Fibroblast of the aortic adventitia (primary cell): ENCODE data around the gene CCDC149. TPM values are rescaled to one million over a fixed set of nuclear protein-coding genes. Genes with fewer than 3 reads are reported as not detected.

ENCODE experiments used
- DNase-seq: peaks from one replicate; pipeline ENCODE4 v3.0.0-alpha.2; 2010; ENCODE audit warnings: low read depth
- H3K4me3 ChIP-seq: 2 replicates; pipeline ENCODE4 v1.5.1; 2011; ENCODE audit warnings: low read depth, mild to moderate bottlenecking, control low read depth, low read length, moderate library complexity
- CTCF ChIP-seq: IDR thresholded peaks from 2 replicates; pipeline ENCODE4 v1.5.1; 2011; ENCODE audit warnings: mild to moderate bottlenecking, low read length, control low read depth, inconsistent platforms; ENCODE audit not compliant: insufficient read depth
- total RNA-seq: library from RNA; depleted of rRNA; stranded (reverse); fragments of >200 nt; gene quantifications from 2 replicates; pipeline ENCODE4 v1.2.3, GENCODE V29; 2012; ENCODE audit warnings: low replicate concordance

CCDC149 gene
- total RNA-seq, 1 donor: 18.3 TPM

GRCh38 chr4:24887881-24888430 lies 24.9 kb downstream of the CCDC149 start:
- no peak overlapping the region for H3K4me3 ChIP-seq
- TF ChIP-seq CTCF: no peak
- no peak for DNase-seq

GRCh38 chr4:24886596-24886995 lies 26.2 kb downstream of the CCDC149 start:
- no peak overlapping the region for H3K4me3 ChIP-seq
- DNase-seq: no peak
- no peak for TF ChIP-seq CTCF

- H3K4me3 ChIP-seq: no peak overlapping the region
- no peak for TF ChIP-seq CTCF
- DNase-seq: no peak
These were observed 27.5 kb downstream of the CCDC149 start for GRCh38 chr4:24885342-24885741.

GRCh38 chr4:24884902-24885301 lies 27.9 kb downstream of the CCDC149 start:
- H3K4me3 ChIP-seq: no peak overlapping the region
- no peak for DNase-seq
- no peak for TF ChIP-seq CTCF

GRCh38 chr4:24881508-24882196 lies 31.2 kb downstream of the CCDC149 start:
- no peak for TF ChIP-seq CTCF
- no peak overlapping the region for H3K4me3 ChIP-seq
- DNase-seq: no peak

- no peak for TF ChIP-seq CTCF
- DNase-seq: no peak
- no peak overlapping the region for H3K4me3 ChIP-seq
These were observed 32.7 kb downstream of the CCDC149 start for GRCh38 chr4:24880186-24880585.

GRCh38 chr4:24878636-24879016 lies 34.2 kb downstream of the CCDC149 start:
- TF ChIP-seq CTCF: no peak
- DNase-seq: no peak
- no peak overlapping the region for H3K4me3 ChIP-seq
